DMS114 treated with DMSO at 0.1 percent for 48 hours (cell line): Measurements from ENCODE around the gene CUX1.

Experiments used
- DNase-seq: peaks from one replicate; lab custom pipeline; 2025; ENCODE audit not compliant: unreplicated experiment; lab: John Stamatoyannopoulos, UW

Gene CUX1

GRCh38 chr7:101891936-101892640 is 74.7 kb downstream of the CUX1 start:
- DNase-seq: no peak

GRCh38 chr7:101893341-101894082 is 76.1 kb downstream of the CUX1 start:
- no peak for DNase-seq

- no peak for DNase-seq
These were observed 78.9 kb downstream of the CUX1 start for GRCh38 chr7:101896316-101896715.

DNA sequence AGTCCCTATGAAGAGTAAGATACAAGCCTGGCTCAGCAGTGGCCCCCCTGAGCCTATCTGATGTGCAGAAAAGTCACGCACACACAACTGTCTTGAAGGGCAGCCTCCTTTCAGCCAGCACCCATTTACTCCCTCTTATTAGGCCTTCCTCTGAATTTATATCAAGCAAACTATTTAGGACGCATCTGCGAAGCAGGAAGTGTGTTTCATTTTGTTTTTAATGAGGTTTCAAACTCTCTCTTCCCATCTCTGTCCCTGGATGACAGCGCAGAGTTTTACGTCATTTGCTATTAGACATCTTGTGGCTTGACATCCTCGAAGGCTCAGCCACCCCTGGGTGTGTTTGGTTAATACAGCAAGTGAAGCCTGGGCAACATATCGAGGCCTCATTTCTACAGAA is 79.5 kb downstream of the CUX1 start:
- no peak for DNase-seq

DNA sequence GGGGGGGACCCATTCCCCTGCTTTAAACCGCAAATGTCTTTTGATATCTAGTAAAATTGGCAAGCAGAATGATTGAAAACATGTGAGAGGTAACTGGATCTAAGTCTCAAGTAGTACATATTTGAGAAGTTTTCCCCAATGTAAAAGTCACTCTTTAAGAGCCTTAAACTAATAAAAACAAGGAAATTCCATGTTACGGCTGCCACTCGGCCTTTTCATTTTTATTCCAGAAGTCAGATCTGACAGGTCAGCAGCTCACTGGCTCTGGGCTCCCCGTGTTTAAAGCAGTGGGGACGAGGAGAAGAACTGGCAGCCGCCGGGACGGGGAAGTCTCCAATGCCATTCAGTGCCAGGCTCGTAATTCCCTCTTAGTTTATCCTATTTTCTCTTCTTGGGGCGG is 80.7 kb downstream of the CUX1 start:
- no peak for DNase-seq

DNA sequence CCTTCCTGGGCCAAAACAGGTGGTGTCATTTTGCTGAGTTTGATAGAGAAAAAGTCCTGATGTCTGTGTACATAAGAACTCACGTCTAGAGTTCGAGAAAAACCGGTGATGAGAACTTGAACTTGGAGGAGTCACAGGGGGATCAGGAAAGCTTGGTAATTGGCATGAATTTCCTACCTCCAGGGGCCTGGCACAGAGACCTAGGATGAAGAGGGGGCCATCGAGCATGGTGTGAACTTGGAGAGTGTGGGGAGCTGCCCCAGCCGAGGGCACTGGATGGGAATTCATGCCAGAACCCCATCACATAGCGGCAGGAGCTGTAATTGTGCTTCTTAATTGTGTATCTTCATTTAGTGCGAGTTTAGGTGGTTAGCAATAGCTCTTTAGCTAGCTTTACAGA is 82.2 kb downstream of the CUX1 start:
- DNase-seq: no peak

DNA sequence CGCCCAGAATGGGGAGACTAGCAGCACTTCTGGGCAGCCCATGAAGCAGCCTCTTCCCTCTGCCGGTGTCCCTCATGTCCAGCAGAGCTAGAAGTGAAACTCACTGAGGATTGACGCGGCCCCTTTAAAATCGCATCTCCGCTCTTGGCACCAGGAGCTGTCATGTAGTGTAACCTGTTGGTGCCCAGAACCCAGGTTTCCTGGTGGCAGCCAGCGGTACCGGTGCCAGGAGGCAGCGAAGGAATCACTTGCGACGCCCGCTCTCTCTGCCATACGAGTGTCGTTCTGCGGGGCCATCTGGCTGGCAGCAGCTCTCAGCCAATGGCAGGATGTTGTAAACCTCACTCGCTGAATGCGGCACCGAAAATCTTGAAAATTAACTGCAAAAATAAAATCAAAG is 82.7 kb downstream of the CUX1 start:
- DNase-seq: no peak

DNA sequence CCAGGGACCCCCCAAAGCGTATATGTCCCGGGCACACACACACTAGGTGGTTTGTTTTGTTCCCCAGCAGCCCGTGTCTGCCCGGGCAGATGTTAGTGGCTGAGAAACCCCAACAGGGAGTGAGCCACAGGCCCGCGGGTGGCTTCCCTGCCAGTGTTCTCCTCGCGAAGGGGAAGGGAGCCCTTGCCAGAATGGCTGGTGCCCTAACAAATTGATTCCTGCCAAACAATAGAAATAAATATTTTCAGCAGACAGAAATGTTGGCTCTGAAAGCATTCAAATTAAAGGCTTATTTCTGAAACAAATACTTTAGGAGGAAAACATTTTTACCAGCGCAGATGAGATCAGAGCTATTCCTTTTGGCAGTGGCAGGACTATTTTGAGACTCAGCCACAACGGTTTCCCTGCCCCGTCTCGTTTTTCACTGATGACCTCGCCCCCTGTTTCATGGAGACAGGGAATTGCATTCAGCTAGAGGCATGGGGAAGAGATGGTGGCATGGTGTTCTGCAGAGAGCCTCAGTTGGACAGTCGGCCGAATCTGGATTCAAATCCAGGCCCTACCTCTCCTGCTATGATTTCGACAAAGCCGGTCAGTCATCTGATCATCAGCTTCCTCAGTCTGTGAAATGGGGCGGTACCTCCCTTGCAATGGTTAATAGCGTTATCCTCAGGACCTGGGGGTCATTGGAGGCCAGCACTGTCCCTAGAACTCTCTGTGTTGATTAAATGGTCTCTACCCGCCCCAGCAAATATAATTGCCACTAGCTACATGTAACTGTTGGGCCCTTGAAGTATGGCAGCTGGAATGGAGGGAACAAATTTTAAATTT is 84.5 kb downstream of the CUX1 start:
- DNase-seq: no peak

GRCh38 chr7:101902680-101903514 is 85.5 kb downstream of the CUX1 start:
- DNase-seq: no peak

- DNase-seq: no peak
These were observed 86.1 kb downstream of the CUX1 start for GRCh38 chr7:101903515-101903868.

DNA sequence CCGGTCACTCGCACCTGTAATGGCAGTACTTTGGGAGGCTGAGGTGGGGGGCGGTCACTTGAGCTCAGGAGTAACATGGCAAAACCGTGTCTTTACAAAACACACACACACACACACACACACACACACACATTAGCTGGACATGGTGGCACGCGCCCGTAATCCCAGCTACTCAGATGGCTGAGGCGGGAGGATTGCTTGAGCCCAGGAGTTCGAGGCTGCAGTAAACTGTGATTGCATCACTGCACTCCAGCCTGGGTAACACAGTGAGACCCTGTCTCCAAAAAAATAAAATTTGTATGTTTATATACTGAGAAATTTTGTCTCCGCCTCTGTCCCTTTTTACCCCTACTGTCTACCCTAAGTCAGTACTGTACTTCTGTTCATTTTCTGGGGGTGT is 86.6 kb downstream of the CUX1 start:
- DNase-seq: no peak

GRCh38 chr7:101905203-101905865 is 87.9 kb downstream of the CUX1 start:
- no peak for DNase-seq

DNA sequence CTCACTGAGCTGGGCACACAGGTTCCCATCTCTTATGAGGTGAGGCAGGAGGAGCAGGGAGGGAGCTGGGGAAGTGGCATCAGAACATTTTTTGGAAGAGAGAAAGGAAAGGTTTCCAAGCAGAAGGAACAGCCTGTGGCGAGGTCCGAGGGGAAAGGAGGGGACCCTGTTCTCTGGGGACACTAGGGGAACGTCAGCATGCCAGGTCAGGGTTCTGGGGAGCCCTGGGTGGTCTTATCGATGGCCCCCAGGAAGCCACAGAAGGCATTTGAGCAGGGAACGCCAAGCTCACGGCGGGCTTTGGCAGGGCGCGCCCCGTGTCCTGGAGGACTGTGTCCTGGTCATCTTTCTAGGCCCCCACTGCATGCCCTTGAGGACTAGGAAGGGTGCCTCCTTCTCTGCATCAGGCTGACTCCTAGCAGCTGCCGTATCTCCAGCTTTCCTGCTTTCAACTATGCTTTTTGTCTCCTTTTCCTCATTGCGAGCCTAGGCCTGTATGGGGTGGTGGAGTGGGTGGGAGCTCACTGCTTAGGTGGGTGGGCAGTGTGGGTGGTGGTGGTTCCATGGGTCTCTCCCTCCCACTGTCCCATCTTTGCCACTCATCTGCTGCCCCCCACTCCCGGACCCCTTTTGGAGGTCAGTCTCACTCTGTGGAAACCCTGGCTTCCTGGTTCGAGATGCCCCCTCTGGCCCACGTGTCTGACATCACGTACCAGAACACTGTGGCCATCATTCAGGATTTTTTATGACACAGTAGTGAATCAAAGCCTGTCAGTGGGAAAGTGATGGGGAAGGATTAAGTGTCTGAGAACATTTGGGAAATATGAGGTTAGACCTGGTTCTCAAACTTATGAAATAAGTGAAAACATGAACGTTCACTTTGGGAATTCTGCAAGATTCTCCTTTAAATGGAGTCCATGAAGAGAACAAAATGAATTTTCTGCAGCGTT is 89.1 kb downstream of the CUX1 start:
- no peak for DNase-seq

DNA sequence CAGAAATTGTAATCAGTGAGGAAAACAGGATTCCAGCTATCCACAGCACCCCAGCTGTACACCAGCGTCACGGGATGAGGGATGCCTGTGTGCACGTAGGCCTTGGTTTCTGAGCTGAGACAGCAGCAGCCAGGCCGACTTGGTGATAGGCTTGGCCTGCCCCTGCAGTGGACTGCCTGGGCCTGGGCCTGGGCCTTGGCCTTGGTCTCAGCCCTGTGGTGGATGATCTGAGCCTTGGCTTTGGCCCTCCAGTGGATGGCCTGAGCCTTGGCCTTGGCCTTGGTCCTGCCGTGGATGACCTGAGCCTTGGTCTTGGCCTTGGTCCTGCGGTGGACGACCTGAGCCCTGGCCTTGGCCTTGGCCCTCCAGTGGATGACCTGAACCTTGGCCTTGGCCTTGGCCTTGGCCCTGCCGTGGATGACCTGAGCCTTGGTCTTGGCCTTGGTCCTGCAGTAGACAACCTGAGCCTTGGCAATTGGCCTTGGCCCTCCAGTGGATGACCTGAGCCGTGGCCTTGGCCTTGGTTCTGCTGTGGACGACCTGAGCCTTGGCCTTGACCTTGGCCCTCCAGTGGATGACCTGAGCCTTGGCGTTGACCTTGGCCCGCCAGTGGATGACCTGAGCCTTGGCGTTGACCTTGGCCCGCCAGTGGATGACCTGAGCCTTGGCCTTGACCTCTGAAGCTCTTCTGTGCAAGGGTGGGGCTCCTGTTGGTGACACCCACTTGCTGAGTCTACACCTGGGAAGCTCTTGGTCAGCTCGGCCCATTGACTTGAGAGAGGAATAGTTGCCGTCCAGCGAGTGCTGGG is 93.8 kb downstream of the CUX1 start:
- DNase-seq: no peak

GRCh38 chr7:101911800-101912715 is 94.6 kb downstream of the CUX1 start:
- DNase-seq: no peak

DNA sequence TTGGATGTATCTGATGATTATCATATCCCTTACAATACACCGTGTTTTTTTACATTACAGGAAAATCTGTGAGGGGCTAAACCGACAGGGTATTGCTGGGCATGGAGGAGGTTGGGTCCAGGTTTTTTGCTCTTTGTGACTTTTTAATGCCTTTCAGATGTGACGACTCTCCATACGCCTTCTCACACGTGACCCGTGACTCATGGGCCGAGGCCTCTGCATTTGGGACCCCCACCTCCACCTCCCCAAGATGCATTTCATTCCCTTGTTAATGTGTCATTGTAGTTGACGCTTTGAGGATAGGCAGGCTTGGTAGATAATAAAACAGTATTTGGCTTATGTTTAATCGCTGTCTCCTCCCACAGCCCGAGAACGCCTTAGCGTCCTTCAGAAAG is 95.3 kb downstream of the CUX1 start:
- no peak for DNase-seq

- no peak for DNase-seq
These were observed 95.9 kb downstream of the CUX1 start for GRCh38 chr7:101913247-101913721.
